ENCODE data around the gene MACROH2A1.

MACROH2A1 gene

DNA sequence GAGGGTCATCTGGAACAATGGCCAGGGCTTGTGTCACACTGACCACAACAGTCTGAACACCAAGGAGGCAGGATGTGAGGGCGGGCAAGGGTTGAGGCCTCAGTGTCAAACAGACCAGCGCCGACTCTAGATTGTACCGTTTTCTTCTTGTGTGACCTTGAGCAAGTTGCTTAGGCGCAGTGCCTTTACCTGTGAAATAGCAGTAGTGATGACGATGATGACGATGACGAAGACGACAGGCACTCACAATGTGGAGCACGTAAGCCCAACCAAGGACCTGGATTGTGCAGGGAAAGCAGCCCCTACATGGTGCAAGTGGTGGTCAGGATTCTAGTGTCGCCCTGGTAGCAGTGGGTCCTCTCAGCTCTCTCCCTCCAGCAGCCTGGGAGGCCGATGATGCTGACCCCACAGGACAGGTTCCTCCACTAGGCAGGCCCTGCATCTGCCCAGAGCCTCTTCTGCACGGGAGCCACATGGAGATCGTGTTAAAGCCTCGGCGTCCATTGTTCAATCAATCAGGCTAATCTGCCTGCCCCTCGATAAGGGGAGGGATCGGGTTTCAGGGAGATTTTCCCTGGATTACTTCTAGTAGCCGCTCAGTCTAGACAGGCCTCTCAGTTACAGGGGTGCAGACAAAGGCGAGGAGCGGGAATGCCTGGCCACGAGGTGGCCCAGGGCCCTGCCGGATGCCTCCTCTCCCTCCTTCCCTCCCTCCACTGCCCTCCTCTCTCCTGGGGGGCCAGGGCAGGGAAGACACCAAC, 91.7 kb downstream of the MACROH2A1 start:
- H3K27me3 ChIP-seq, result peaks cover 14% of the 10 kb centered on the region
- H3K36me3 ChIP-seq, result no peaks in the 10 kb centered on the region
- TF ChIP-seq, protein P1, sequence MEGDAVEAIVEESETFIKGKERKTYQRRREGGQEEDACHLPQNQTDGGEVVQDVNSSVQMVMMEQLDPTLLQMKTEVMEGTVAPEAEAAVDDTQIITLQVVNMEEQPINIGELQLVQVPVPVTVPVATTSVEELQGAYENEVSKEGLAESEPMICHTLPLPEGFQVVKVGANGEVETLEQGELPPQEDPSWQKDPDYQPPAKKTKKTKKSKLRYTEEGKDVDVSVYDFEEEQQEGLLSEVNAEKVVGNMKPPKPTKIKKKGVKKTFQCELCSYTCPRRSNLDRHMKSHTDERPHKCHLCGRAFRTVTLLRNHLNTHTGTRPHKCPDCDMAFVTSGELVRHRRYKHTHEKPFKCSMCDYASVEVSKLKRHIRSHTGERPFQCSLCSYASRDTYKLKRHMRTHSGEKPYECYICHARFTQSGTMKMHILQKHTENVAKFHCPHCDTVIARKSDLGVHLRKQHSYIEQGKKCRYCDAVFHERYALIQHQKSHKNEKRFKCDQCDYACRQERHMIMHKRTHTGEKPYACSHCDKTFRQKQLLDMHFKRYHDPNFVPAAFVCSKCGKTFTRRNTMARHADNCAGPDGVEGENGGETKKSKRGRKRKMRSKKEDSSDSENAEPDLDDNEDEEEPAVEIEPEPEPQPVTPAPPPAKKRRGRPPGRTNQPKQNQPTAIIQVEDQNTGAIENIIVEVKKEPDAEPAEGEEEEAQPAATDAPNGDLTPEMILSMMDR (IDR thresholded peaks at IDR 0.05), result no peak
- no peak overlapping the region for H3K4me3 ChIP-seq (ENCODE audit: low read depth in 1 of 2, low read length in 1 of 2)
- H3K9me3 ChIP-seq, result no peaks in the 10 kb centered on the region
- peaks cover 10 to 12% of the 10 kb centered on the region in 2 experiments for H3K4me1 ChIP-seq (ENCODE audit: control insufficient read depth in 1 of 2, insufficient read depth in 1 of 2, low read depth in 1 of 2, low read length in 1 of 2)
- H3K27ac ChIP-seq, result no peak overlapping the region

DNA sequence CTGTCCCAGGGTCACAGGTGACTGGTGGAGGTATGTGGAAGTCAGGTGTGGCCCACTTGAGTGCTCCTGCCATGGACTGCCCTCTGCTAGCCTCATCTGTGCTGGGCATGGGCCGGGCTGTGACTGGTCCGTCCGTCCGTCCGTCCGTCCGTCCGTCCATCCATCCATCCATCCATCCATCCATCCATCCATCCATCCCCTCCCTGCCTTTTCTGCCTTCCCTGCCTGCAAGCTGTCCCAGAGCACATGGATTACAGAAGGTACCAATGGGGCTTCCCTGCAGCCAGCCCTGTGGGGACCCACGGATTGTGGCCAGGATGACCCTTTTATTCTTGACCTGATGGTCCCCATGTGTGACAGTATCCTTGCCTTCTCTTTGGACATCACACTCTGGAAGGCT, 92.5 kb downstream of the MACROH2A1 start:
- TF ChIP-seq, protein P1 (IDR thresholded peaks at IDR 0.05), result no peak
- Histone ChIP-seq H3K36me3 (no peaks in the 10 kb centered on the region), H3K27me3 (peaks cover 18% of the 10 kb centered on the region), H3K4me3 (ENCODE audit: low read depth in 1 of 2, low read length in 1 of 2) (no peak overlapping the region), H3K9me3 (no peaks in the 10 kb centered on the region), H3K27ac (no peak overlapping the region), H3K4me1 (ENCODE audit: control insufficient read depth in 1 of 2, insufficient read depth in 1 of 2, low read depth in 1 of 2, low read length in 1 of 2) (peaks cover 10 to 12% of the 10 kb centered on the region in 2 experiments)

DNA sequence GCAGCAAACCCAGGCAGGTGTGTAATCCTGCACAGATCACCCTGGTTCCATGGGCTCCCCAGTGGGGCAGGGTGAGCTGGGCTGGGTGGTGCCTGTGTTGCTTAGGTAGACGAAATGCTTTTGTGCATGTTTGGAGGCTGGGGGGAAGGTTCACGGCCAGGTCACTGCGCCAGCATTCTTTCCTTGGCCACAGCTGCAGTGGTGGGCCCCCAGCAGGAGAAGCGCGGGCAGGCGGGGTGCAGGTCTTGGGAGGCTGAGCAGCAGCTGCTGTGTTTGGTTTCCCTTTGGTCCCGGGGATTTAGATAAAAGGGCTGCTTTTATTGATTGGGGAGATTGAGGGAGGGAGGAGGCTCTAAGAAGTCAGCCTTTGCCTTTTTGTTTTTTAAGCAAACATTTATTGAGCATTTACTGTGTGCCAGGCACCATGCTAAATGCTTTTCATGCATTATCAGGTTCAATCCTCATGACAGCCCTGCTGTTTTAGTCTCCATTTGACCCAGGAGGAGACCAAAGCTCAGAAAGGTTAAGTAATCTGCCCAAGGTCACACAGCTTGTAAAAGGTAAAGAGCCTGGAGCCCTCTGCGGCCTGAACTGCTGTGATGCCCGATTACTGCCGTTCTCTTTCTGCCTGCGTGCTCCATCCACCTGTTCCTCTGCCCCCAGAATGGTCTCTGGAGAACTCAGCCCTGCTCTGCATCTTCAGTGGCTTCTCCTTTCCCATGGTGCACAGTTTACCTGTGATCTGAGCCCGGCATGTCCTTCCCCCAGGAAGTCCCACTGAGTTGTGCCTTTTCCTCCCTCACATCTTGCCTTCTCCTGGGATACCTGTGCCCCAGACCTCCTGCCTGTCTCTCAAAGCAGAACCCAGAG, 94.4 kb downstream of the MACROH2A1 start:
- H3K36me3 ChIP-seq, result no peaks in the 10 kb centered on the region
- peaks cover 17% of the 10 kb centered on the region for H3K27me3 ChIP-seq
- H3K4me3 ChIP-seq (ENCODE audit: low read depth in 1 of 2, low read length in 1 of 2), result no peak overlapping the region
- H3K9me3 ChIP-seq, result no peaks in the 10 kb centered on the region
- no peaks in the 10 kb centered on the region for H3K4me1 ChIP-seq (ENCODE audit: control insufficient read depth in 1 of 2, insufficient read depth in 1 of 2, low read depth in 1 of 2, low read length in 1 of 2)
- TF ChIP-seq, protein P1 (IDR thresholded peaks at IDR 0.05), result no peak
- no peak overlapping the region for H3K27ac ChIP-seq

DNA sequence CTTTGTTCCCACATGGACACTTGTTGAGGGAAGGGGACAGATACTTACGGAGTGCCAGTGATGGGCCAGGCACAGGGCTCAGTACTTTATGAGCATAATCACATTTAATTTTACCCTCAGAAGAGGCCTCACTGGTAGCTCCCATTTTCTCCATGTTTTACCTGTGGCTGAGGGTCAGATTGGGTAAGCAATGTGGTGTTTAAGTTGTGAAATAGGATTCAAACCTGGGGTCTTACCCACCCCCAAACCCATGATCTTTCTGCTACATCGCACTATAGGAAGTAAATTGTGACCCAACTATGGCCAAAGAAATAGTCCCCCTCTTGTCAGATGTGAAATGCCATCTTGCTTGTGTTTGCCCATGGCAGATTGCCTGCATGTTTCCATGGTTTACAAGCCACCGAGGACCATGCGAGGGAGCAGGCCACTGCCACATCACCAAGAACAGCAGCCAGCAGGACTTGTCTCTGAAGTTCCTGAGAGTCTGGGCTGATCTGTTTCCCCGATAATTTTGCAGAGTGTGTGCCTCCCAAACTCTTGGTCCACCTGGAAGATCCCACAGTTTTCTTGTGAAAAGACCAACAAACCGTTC, 95.4 kb downstream of the MACROH2A1 start:
- no peak overlapping the region for H3K4me3 ChIP-seq (ENCODE audit: low read depth in 1 of 2, low read length in 1 of 2)
- H3K4me1 ChIP-seq (ENCODE audit: control insufficient read depth in 1 of 2, insufficient read depth in 1 of 2, low read depth in 1 of 2, low read length in 1 of 2), result no peaks in the 10 kb centered on the region
- no peaks in the 10 kb centered on the region for H3K9me3 ChIP-seq
- peaks cover 8% of the 10 kb centered on the region for H3K27me3 ChIP-seq
- no peaks in the 10 kb centered on the region for H3K36me3 ChIP-seq
- no peak overlapping the region for H3K27ac ChIP-seq
- TF ChIP-seq, protein P1 (IDR thresholded peaks at IDR 0.05), result no peak

DNA sequence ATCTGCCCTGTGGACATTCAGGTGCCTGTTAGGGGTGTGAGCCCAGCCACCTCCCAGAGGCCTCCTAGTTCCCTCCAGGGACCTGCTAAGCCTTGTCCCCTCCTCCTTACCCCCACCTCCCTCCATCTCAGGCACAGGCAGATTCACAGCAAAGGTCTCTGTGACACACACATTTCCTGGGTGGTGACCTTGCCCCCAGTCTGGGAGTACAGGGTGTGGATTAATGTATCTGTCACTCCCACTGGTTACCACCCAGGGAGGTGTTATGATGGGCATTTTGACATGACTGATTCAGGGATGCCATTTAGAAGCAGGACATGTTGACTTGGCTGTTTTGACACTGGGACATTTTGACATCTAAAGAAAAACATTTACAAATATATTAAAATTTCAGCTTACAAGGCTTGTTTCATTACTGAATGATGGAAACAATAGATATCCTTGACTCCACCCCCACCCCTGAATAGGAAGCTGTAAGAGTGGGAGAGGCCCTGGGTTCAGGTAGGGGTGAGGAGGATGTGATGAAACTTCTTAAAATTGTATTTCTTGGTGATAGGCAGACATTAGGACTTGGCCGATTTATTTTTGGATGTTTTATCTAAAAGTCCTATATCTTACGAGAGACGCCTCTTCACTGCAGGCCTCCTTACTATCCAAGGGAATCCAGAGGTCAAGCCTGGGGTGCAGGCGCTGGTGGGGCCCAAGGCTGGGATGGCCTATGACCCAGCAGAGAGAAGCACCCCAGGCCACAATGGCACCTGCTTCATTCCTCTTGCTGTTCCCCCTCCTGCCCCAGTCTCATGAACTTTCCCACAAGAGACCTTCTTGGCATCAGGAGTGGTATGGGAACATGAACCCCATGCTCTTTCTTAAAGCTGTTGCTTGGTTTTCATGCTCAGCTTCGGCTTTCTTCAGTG, 101.9 kb downstream of the MACROH2A1 start:
- Histone ChIP-seq H3K4me3 (ENCODE audit: low read depth in 1 of 2, low read length in 1 of 2) (no peak overlapping the region), H3K4me1 (ENCODE audit: control insufficient read depth in 1 of 2, insufficient read depth in 1 of 2, low read depth in 1 of 2, low read length in 1 of 2) (no peaks in the 10 kb centered on the region), H3K27me3 (peaks cover 4% of the 10 kb centered on the region), H3K9me3 (no peaks in the 10 kb centered on the region), H3K27ac (no peak overlapping the region), H3K36me3 (no peaks in the 10 kb centered on the region)
- TF ChIP-seq, protein P1 (IDR thresholded peaks at IDR 0.05), result no peak

Measured in neutrophil (primary cell).